ENCODE results near the gene CHST8.
"Not testable (repeated sequence)": the region's sequence is repeated elsewhere in the genome, so short reads cannot be mapped to it uniquely, and the experiment has no call there.

The CHST8 gene

GRCh38 chr19:33621811-33622504, at the start of gene CHST8:
Gene CHST8, plus strand, starts transcription at chr19:33621953. Its CDS starts 67,309 bp downstream, at chr19:33689262.
- DNase-seq (ENCODE audit: low read depth) = peak; percentile 5

GRCh38 chr19:33572929-33573328, 48.8 kb upstream of the CHST8 start:
- no peak for DNase-seq (ENCODE audit: low read depth)

- DNase-seq (ENCODE audit: low read depth) = no peak
These were observed 46.9 kb upstream of the CHST8 start for GRCh38 chr19:33574824-33575223.

GRCh38 chr19:33578697-33579096, 43.1 kb upstream of the CHST8 start:
- no peak for DNase-seq (ENCODE audit: low read depth)

- no peak for DNase-seq (ENCODE audit: low read depth)
These were observed 41.6 kb upstream of the CHST8 start for GRCh38 chr19:33580026-33580644.

GRCh38 chr19:33580645-33581037, 41.1 kb upstream of the CHST8 start:
- no peak for DNase-seq (ENCODE audit: low read depth)

- DNase-seq (ENCODE audit: low read depth) = no peak
These were observed 38.8 kb upstream of the CHST8 start for GRCh38 chr19:33582914-33583313.

- DNase-seq (ENCODE audit: low read depth) = no peak
These were observed 34.6 kb upstream of the CHST8 start for GRCh38 chr19:33587150-33587549.

GRCh38 chr19:33590224-33590623, 31.5 kb upstream of the CHST8 start:
- no peak for DNase-seq (ENCODE audit: low read depth)

- no peak for DNase-seq (ENCODE audit: low read depth)
These were observed 26.0 kb upstream of the CHST8 start for GRCh38 chr19:33595783-33596182.

GRCh38 chr19:33601583-33601982, 20.2 kb upstream of the CHST8 start:
- DNase-seq (ENCODE audit: low read depth) = no peak

- no peak for DNase-seq (ENCODE audit: low read depth)
These were observed 19.1 kb upstream of the CHST8 start for GRCh38 chr19:33602576-33603204.

- DNase-seq (ENCODE audit: low read depth) = no peak
These were observed 18.4 kb upstream of the CHST8 start for GRCh38 chr19:33603377-33603776.

- DNase-seq (ENCODE audit: low read depth) = no peak
These were observed 17.1 kb upstream of the CHST8 start for GRCh38 chr19:33604651-33605050.

- not testable (repeated sequence) for DNase-seq (ENCODE audit: low read depth)
These were observed 15.9 kb upstream of the CHST8 start for GRCh38 chr19:33605803-33606295.

- no peak for DNase-seq (ENCODE audit: low read depth)
These were observed 15.2 kb upstream of the CHST8 start for GRCh38 chr19:33606556-33606955.

GRCh38 chr19:33609353-33609752, 12.4 kb upstream of the CHST8 start:
- DNase-seq (ENCODE audit: low read depth) = no peak

- DNase-seq (ENCODE audit: low read depth) = no peak
These were observed 11.2 kb upstream of the CHST8 start for GRCh38 chr19:33610588-33610987.

GRCh38 chr19:33612928-33613619, 8.7 kb upstream of the CHST8 start:
- DNase-seq (ENCODE audit: low read depth) = no peak

- no peak for DNase-seq (ENCODE audit: low read depth)
These were observed 8.1 kb upstream of the CHST8 start for GRCh38 chr19:33613620-33614000.

GRCh38 chr19:33616346-33616745, 5.4 kb upstream of the CHST8 start:
- DNase-seq (ENCODE audit: low read depth) = no peak

- DNase-seq (ENCODE audit: low read depth) = no peak
These were observed 4.9 kb upstream of the CHST8 start for GRCh38 chr19:33616857-33617256.

GRCh38 chr19:33618363-33618762, 3.4 kb upstream of the CHST8 start:
- not testable (repeated sequence) for DNase-seq (ENCODE audit: low read depth)

Data from GM04504 (cell line).